Measurements from ENCODE around the gene HES7. TPM values are rescaled to one million over a fixed set of nuclear protein-coding genes. Genes with fewer than 3 reads are reported as not detected.

The HES7 gene
- total and polyA plus RNA-seq, 9 of the 15 experiments (the other 6 are each of a cell fraction or from before 2014, with no cell fraction given): 0.03 to 1.7 (median 0.14) TPM; not detected in 1

DNA sequence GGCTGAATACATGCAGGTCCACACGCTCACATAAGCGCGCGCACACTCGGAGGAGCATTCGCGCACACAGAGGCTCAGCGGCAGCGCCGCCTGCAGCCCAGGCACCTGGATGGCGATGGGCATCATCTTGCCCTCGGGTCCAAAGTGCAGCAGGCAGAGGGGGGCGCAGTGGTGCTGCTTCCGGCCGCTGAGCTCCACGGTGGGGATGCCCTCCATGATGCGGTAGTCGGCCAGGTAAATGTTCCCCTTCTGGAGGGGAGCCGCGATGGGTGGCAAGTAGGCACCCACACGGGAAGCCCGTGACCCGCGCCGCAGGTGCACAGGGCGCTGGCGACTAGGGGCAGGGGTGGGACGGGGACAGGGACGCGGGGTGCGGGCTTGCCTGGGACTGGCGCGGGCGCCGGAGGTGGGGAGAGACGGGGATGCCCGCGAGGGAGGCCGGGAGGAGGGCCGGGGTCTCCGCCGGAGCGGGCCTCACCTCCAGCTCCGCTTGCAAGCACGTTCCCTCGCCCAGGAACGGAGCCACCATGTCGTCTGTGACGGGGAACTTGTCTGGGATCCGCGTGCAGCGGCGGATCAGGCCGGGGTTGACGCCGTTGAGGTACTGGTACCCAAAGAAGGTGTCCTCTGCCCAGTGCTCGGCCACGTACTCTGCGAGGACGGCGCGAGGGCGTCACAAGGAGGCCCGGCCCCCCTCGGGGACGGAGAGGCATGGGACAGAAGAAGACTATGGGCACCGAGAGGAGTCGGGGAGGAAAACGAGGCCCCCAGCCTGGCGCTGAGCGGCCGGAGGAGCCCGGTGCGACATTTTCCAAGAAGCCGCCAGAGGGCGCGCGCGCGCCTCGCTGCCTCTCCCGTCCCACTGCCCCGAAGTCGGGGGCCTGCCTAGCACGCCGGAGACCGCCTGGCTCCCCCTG, 44.4 kb downstream of the HES7 start (continued):
- TF ChIP-seq, protein P1, sequence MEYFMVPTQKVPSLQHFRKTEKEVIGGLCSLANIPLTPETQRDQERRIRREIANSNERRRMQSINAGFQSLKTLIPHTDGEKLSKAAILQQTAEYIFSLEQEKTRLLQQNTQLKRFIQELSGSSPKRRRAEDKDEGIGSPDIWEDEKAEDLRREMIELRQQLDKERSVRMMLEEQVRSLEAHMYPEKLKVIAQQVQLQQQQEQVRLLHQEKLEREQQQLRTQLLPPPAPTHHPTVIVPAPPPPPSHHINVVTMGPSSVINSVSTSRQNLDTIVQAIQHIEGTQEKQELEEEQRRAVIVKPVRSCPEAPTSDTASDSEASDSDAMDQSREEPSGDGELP (CRISPR knock-in tag; IDR thresholded peaks at IDR 0.05; ENCODE audit: borderline replicate concordance): 0 out of 2 replicates have a peak, but pooled peaks have one; percentile 40
- TF ChIP-seq BRCA1 (IDR thresholded peaks at IDR 0.05) (no peak), BRCA1 (CRISPR knock-in tag; IDR thresholded peaks at IDR 0.05) (no peak), CTBP1 (IDR thresholded peaks at IDR 0.05; ENCODE audit: borderline replicate concordance) (peak; percentile 20; the same call in 1 of the 2 replicates), FOXJ2 (tag; IDR thresholded peaks at IDR 0.05) (no peak), ZNF584 (CRISPR knock-in tag; IDR thresholded peaks at IDR 0.05; ENCODE audit: low read depth) (no peak), POLR2A (conservative IDR thresholded peaks at IDR 0.05) (no peak), KDM5B (IDR thresholded peaks at IDR 0.05; ENCODE audit: insufficient replicate concordance, low read depth, low read length) (no peak), ZBTB7A (IDR thresholded peaks at IDR 0.05; ENCODE audit: borderline replicate concordance, control insufficient read depth, low read depth, low read length) (peak; percentile 32; the same call in 1 of the 2 replicates), ZNF274 (IDR thresholded peaks at IDR 0.05; ENCODE audit: borderline replicate concordance, low read depth, low read length) (no peak)
- TF ChIP-seq, protein P2, sequence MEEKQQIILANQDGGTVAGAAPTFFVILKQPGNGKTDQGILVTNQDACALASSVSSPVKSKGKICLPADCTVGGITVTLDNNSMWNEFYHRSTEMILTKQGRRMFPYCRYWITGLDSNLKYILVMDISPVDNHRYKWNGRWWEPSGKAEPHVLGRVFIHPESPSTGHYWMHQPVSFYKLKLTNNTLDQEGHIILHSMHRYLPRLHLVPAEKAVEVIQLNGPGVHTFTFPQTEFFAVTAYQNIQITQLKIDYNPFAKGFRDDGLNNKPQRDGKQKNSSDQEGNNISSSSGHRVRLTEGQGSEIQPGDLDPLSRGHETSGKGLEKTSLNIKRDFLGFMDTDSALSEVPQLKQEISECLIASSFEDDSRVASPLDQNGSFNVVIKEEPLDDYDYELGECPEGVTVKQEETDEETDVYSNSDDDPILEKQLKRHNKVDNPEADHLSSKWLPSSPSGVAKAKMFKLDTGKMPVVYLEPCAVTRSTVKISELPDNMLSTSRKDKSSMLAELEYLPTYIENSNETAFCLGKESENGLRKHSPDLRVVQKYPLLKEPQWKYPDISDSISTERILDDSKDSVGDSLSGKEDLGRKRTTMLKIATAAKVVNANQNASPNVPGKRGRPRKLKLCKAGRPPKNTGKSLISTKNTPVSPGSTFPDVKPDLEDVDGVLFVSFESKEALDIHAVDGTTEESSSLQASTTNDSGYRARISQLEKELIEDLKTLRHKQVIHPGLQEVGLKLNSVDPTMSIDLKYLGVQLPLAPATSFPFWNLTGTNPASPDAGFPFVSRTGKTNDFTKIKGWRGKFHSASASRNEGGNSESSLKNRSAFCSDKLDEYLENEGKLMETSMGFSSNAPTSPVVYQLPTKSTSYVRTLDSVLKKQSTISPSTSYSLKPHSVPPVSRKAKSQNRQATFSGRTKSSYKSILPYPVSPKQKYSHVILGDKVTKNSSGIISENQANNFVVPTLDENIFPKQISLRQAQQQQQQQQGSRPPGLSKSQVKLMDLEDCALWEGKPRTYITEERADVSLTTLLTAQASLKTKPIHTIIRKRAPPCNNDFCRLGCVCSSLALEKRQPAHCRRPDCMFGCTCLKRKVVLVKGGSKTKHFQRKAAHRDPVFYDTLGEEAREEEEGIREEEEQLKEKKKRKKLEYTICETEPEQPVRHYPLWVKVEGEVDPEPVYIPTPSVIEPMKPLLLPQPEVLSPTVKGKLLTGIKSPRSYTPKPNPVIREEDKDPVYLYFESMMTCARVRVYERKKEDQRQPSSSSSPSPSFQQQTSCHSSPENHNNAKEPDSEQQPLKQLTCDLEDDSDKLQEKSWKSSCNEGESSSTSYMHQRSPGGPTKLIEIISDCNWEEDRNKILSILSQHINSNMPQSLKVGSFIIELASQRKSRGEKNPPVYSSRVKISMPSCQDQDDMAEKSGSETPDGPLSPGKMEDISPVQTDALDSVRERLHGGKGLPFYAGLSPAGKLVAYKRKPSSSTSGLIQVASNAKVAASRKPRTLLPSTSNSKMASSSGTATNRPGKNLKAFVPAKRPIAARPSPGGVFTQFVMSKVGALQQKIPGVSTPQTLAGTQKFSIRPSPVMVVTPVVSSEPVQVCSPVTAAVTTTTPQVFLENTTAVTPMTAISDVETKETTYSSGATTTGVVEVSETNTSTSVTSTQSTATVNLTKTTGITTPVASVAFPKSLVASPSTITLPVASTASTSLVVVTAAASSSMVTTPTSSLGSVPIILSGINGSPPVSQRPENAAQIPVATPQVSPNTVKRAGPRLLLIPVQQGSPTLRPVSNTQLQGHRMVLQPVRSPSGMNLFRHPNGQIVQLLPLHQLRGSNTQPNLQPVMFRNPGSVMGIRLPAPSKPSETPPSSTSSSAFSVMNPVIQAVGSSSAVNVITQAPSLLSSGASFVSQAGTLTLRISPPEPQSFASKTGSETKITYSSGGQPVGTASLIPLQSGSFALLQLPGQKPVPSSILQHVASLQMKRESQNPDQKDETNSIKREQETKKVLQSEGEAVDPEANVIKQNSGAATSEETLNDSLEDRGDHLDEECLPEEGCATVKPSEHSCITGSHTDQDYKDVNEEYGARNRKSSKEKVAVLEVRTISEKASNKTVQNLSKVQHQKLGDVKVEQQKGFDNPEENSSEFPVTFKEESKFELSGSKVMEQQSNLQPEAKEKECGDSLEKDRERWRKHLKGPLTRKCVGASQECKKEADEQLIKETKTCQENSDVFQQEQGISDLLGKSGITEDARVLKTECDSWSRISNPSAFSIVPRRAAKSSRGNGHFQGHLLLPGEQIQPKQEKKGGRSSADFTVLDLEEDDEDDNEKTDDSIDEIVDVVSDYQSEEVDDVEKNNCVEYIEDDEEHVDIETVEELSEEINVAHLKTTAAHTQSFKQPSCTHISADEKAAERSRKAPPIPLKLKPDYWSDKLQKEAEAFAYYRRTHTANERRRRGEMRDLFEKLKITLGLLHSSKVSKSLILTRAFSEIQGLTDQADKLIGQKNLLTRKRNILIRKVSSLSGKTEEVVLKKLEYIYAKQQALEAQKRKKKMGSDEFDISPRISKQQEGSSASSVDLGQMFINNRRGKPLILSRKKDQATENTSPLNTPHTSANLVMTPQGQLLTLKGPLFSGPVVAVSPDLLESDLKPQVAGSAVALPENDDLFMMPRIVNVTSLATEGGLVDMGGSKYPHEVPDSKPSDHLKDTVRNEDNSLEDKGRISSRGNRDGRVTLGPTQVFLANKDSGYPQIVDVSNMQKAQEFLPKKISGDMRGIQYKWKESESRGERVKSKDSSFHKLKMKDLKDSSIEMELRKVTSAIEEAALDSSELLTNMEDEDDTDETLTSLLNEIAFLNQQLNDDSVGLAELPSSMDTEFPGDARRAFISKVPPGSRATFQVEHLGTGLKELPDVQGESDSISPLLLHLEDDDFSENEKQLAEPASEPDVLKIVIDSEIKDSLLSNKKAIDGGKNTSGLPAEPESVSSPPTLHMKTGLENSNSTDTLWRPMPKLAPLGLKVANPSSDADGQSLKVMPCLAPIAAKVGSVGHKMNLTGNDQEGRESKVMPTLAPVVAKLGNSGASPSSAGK (IDR thresholded peaks at IDR 0.05): peak; percentile 38
- TF ChIP-seq, protein P3, sequence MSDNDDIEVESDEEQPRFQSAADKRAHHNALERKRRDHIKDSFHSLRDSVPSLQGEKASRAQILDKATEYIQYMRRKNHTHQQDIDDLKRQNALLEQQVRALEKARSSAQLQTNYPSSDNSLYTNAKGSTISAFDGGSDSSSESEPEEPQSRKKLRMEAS (CRISPR knock-in tag; IDR thresholded peaks at IDR 0.05): peak; percentile 29; the same call in 1 of the 2 replicates
- TF ChIP-seq, protein P4, sequence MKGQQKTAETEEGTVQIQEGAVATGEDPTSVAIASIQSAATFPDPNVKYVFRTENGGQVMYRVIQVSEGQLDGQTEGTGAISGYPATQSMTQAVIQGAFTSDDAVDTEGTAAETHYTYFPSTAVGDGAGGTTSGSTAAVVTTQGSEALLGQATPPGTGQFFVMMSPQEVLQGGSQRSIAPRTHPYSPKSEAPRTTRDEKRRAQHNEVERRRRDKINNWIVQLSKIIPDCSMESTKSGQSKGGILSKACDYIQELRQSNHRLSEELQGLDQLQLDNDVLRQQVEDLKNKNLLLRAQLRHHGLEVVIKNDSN (CRISPR knock-in tag; IDR thresholded peaks at IDR 0.05): no peak

Data from K562 (cell line).